Measurements from ENCODE around the gene KLHL17.
"Not testable (repeated sequence)": the region's sequence is repeated elsewhere in the genome, so short reads cannot be mapped to it uniquely, and the experiment has no call there.

The KLHL17 gene

GRCh38 chr1:937521-937920, 22.9 kb upstream of the KLHL17 start:
- no peak for DNase-seq

DNA sequence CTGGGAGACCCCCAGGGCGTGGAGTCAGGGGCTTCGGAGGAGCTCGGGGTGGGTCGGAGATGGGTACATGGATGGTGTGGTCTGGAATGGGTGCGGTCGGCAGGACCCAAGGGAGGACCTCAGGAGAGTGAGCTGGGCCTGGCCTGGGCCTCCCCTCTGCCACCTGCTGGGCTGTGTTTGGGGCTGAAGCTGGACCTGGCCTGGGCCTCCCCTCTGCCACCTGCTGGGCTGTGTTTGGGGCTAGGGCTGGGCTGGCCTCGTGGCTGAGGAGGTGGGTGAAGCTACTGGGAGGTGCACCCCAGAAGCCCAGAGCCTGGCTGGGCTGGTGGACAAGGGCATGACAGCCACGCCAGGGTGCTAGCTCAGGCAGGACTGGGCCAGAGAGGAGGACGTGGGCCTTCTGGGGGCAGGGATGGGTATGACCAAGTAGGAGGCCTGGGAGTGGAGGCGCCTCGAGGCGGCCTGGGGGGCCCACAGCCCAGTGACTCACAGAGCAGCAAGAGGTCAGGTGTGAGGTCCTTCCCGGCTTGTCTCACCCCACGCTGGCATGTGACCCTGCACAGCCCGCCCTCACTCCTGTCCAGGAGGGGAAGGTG, 22.2 kb upstream of the KLHL17 start:
- DNase-seq = no peak

GRCh38 chr1:938711-939489, 21.5 kb upstream of the KLHL17 start:
- DNase-seq = no peak

DNA sequence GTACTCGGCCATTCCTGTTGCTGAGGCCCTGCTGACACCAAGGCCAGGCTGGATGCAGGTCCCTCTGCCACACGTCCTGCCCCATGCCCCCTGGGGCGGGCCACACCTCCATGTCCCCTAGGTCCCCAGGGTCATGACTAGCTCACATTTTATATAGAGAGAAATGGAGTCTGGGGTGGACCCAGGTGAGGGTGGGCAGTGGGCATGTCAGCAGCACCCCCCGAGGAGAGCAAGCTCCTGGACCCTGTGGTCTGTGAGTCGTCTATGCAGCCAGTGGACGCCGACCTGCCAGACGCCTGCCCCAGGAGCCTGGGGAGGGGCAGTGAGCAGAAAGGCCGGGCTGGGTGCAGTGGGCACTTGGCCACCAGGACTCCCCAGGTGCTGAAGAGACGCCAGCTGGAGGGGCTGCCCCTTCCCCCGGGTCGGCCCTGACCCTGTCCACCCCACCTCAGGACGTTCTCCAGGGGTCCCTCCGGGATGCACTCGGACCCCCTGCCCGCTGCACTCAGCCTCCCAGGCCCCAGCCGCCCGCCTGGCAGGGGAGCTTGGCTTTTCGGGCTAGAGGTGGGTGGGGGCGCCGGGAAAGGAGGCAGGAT, 20.8 kb upstream of the KLHL17 start:
- DNase-seq = no peak

GRCh38 chr1:940107-941014, 20.0 kb upstream of the KLHL17 start:
- peak; percentile 52 for DNase-seq

- no peak for DNase-seq
Measured at GRCh38 chr1:941015-941587, 19.3 kb upstream of the KLHL17 start.

DNA sequence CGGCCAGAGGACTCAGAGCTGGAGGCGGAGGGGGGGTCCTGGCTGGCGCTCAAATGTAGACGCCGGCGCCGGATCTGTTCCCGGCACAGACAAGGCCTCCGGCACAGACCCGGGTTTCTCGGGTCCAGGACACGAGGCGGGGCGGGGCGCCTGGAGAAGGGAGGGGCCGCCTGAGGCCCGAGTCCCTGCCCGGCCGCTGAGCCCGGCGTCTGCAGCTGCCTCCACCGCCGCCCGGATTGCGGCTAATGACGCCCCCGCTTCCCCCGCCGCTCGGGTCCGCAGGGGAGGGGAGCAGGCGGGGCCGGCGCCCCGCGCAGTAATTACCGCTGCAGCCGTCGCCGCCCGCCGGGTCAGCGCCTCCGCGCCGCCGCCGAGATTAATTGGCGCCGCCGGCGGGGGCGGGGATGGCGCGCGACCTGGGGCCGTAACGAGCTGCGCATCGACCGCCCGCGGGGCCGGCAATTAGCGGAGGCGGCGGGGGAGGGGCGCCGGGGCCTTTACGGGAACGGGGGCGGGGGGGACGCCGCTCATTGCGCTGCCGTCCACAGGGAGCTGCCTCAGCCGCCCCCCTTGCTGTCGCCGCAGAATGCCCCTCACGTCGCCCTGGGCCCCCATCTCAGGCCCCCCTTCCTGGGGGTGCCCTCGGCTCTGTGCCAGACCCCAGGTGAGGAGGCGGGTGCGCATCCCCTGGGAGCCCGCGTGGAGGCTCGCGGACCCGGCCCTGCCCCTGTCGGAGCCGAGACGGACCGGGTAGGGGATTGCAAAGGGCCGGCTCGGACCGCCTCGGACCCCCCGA, 18.6 kb upstream of the KLHL17 start:
- DNase-seq = peak; percentile 48

- DNase-seq = no peak
Measured at GRCh38 chr1:942411-942821, 18.0 kb upstream of the KLHL17 start.

DNA sequence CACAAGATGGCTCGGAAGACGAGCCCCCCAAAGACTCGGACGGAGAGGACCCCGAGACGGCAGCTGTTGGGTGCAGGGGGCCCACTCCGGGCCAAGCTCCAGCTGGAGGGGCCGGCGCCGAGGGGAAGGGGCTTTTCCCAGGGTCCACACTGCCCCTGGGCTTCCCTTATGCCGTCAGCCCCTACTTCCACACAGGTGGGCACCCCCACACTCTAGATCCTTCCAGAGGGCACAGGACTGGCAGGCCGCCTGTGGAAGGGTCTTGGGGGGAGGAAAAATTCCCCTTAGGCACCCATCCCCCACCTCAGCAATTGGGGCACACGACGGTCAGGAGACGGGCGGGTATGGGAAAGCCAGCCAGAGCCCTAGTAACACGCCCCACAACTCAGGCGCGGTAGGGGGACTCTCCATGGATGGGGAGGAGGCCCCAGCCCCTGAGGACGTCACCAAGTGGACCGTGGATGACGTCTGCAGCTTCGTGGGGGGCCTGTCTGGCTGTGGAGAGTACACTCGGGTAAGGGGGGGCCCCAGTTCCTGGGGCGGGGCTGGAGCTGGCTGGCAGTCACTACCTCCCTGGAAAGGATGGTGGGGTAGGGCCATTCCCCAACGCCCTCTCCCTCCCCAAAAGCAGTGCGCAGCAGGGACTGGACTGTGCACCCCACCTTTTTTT, 17.4 kb upstream of the KLHL17 start:
- no peak for DNase-seq

- no peak for DNase-seq
Measured at GRCh38 chr1:943545-944340, 16.6 kb upstream of the KLHL17 start.

- no peak for DNase-seq
Measured at GRCh38 chr1:944341-945325, 15.8 kb upstream of the KLHL17 start.

- no peak for DNase-seq
Measured at GRCh38 chr1:945688-946556, 14.5 kb upstream of the KLHL17 start.

- DNase-seq = not testable (repeated sequence)
Measured at GRCh38 chr1:946811-947210, 13.6 kb upstream of the KLHL17 start.

DNA sequence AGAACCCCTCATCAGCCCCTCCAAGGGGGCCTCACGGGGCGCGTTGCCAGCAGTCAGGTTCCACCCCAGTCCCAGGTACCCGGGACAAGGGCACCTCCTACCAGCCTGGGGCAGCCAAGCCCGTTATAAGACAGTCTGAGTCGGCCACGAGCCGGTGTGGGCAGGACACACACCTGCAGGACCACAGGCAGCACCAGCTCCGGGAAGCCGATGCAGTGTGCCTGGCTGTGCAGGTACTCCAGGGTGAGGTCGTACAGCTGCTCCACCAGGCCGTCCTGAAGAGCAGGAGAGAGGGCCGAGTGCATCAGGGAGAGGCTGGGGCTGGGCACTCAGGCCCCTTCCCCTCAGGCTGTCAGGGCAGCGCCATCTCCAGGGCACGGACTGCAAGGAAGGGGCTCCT, 12.4 kb upstream of the KLHL17 start:
- no peak for DNase-seq

DNA sequence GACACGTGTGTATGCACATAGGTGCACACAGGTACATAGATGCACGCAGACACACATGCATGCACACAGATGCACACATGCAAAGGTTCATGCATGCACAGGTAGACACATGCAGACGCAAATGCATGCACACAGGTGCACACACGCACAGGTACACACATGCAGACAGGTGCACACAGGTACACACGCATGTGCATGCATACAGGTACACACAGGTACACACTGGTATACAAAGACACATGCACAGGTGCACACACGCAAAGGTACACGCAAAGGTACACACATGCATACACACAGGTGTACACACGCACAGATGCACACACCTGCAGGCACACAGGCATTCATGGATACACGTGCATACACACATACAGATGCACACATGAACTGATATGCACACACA, 10.1 kb upstream of the KLHL17 start:
- no peak for DNase-seq

DNA sequence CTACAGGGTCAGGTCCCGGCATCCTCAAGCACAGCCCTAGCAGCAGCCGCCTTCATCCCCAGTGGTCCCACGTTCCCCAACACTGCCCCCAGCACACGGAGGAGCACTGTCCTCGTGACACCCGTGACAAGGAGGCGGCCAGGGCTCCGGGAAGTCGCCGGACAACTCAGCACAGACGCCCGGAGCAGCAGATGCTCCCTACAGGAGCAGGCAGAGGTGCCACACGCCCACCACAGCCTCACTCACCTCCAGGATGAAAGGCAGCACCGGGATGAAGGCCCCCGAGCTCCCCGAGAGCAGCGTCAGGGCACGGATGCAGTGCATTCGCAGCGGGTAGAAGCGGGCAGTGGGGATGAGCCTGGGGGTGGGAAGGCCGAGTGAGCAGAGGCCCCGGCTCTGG, 9.5 kb upstream of the KLHL17 start:
- DNase-seq = no peak

DNA sequence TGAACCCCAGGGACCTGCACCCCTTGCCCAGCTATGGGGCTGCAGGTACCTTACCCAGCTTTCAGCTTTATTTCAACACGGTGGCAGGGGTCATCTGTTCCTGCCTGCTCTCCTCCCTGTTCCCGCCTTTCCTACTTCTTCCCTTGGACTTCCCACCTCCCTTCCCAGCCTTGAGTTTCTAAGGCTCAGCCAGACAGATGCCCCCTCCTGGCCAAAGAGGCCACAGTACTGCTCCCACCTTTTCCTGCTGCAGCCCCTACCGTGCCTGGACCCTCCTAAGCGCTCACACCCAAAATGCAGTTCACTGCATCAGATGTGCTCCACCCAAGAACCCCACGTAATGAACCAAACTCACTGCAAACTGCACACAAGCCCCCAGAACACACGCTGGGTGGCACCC, 9.0 kb upstream of the KLHL17 start:
- no peak for DNase-seq

- no peak for DNase-seq
Measured at GRCh38 chr1:952201-952600, 8.2 kb upstream of the KLHL17 start.
